Bronchial epithelial cell (primary cell): ENCODE results near the gene HSP90B1. TPM values are rescaled to one million over a fixed set of nuclear protein-coding genes. Genes with fewer than 3 reads are reported as not detected.

Experiments
- DNase-seq: peaks from one replicate; pipeline ENCODE4 v3.0.0-alpha.2; 2010; ENCODE audit warnings: low read depth
- FAIRE-seq: peaks from 2 replicates; lab custom pipeline; 2011; peaks lifted over from hg19 to GRCh38; lab: Jason Lieb, UNC
- H3K27me3 ChIP-seq: 2 replicates; pipeline ENCODE4 v1.5.1; 2011; ENCODE audit warnings: low read length; ENCODE audit not compliant: control insufficient read depth, insufficient read depth
- H3K36me3 ChIP-seq: 2 replicates; pipeline ENCODE4 v1.5.1; 2011; ENCODE audit warnings: low read length; ENCODE audit not compliant: control insufficient read depth, insufficient read depth
- H3K4me3 ChIP-seq: 2 replicates; pipeline ENCODE4 v1.5.1; 2011; ENCODE audit warnings: mild to moderate bottlenecking, low read depth, low read length, control low read depth
- CTCF ChIP-seq: IDR thresholded peaks from 2 replicates; pipeline ENCODE4 v1.5.1; 2011; ENCODE audit warnings: mild to moderate bottlenecking, moderate library complexity, low read length, control low read depth, inconsistent platforms; ENCODE audit not compliant: insufficient read depth, severe bottlenecking
- total RNA-seq: library from RNA; depleted of rRNA; stranded (reverse); fragments of >200 nt; gene quantifications from 2 replicates; pipeline ENCODE4 v1.2.1, GENCODE V29; 2014

Gene HSP90B1
- total RNA-seq, 1 donor from 2014 or later, result 677 TPM

DNA sequence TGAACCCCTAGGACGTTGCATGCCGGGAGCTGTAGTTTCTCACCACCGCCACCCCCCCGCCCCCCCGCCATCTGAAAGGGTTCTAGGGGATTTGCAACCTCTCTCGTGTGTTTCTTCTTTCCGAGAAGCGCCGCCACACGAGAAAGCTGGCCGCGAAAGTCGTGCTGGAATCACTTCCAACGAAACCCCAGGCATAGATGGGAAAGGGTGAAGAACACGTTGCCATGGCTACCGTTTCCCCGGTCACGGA is 501 bp upstream of the HSP90B1 start:
- DNase-seq (no peak), FAIRE-seq (no peak)
- Histone ChIP-seq H3K36me3 (peaks cover 10% of the 10 kb centered on the region), H3K4me3 (peak overlapping the region; percentile 52), H3K27me3 (no peaks in the 10 kb centered on the region)
- TF ChIP-seq CTCF, result no peak

GRCh38 chr12:103930787-103931735 is 851 bp downstream of the HSP90B1 start:
- no peak for DNase-seq
- Histone ChIP-seq H3K27me3 (no peaks in the 10 kb centered on the region), H3K4me3 (peak overlapping the region; percentile 83), H3K36me3 (peaks cover 14% of the 10 kb centered on the region)
- TF ChIP-seq CTCF, result no peak
- FAIRE-seq, result no peak

DNA sequence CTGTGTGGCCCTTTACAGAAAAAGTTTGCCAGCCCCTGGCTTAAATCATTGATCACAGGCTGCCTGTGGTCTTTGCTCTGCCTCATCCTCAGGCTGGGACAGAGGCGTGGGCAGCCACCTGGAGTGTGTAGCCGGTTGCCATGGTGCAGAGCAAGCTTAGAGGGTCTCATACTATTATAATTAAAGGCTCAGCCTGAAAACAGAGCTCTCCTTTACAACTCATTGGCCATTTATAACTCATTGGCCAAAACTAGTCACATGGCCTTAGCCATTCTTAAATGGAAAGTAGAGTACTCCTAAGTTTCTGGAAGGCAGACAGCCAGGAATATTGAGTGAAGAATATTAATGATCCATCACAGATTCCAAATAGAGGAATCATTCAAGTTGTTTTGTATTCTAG is 3.0 kb downstream of the HSP90B1 start:
- FAIRE-seq (no peak), DNase-seq (no peak)
- TF ChIP-seq CTCF, result no peak
- peaks cover 19% of the 10 kb centered on the region for H3K36me3 ChIP-seq
- no peaks in the 10 kb centered on the region for H3K27me3 ChIP-seq
- no peak overlapping the region for H3K4me3 ChIP-seq

GRCh38 chr12:103936679-103937078 is 6.5 kb downstream of the HSP90B1 start:
- Histone ChIP-seq H3K4me3 (no peak overlapping the region), H3K27me3 (no peaks in the 10 kb centered on the region), H3K36me3 (peaks cover 23% of the 10 kb centered on the region)
- TF ChIP-seq CTCF, result no peak
- no peak for FAIRE-seq
- no peak for DNase-seq

- Histone ChIP-seq H3K27me3 (no peaks in the 10 kb centered on the region), H3K4me3 (no peak overlapping the region), H3K36me3 (peaks cover 27% of the 10 kb centered on the region)
- TF ChIP-seq CTCF, result no peak
- DNase-seq (no peak), FAIRE-seq (no peak)
Measured at GRCh38 chr12:103944964-103945363, 14.8 kb downstream of the HSP90B1 start.
